HG02623 (cell line): ENCODE results near the gene TMEM40.
"Not testable (repeated sequence)": the region's sequence is repeated elsewhere in the genome, so short reads cannot be mapped to it uniquely, and the experiment has no call there.

Experiments used
- ATAC-seq: cut with Tn5 transposase; IDR thresholded peaks from one replicate; pipeline ENCODE4 v1.9.1; 2021; ENCODE audit warnings: moderate library complexity; ENCODE audit not compliant: unreplicated experiment

The TMEM40 gene

GRCh38 chr3:12759097-12759679 is at the start of gene TMEM40:
TMEM40 (minus strand) TSS chr3:12759259; CDS start chr3:12749832, 9,427 bp downstream.
- ATAC-seq: no peak

GRCh38 chr3:12808587-12808986 is 49.5 kb upstream of the TMEM40 start:
- ATAC-seq: no peak

GRCh38 chr3:12807601-12808359 is 48.7 kb upstream of the TMEM40 start:
- no peak for ATAC-seq

GRCh38 chr3:12807066-12807465 is 48.0 kb upstream of the TMEM40 start:
- ATAC-seq: no peak

GRCh38 chr3:12803371-12803770 is 44.3 kb upstream of the TMEM40 start:
- ATAC-seq: no peak

- ATAC-seq: no peak
Measured at GRCh38 chr3:12799525-12800440, 40.7 kb upstream of the TMEM40 start.

- no peak for ATAC-seq
Measured at GRCh38 chr3:12798559-12799179, 39.6 kb upstream of the TMEM40 start.

- ATAC-seq: no peak
Measured at GRCh38 chr3:12797892-12798558, 39.0 kb upstream of the TMEM40 start.

GRCh38 chr3:12797124-12797891 is 38.2 kb upstream of the TMEM40 start:
- ATAC-seq: no peak

GRCh38 chr3:12796171-12797123 is 37.4 kb upstream of the TMEM40 start, which contains the start of gene CAND2:
CAND2 (plus strand) TSS chr3:12796680; CDS start chr3:12796721, 41 bp downstream.
- no peak for ATAC-seq

- no peak for ATAC-seq
Measured at GRCh38 chr3:12793701-12794100, 34.6 kb upstream of the TMEM40 start.

- no peak for ATAC-seq
Measured at GRCh38 chr3:12791430-12791829, 32.4 kb upstream of the TMEM40 start.

GRCh38 chr3:12787967-12788690 is 29.1 kb upstream of the TMEM40 start:
- ATAC-seq: not testable (repeated sequence)

- ATAC-seq: not testable (repeated sequence)
Measured at GRCh38 chr3:12787346-12787745, 28.3 kb upstream of the TMEM40 start.

- no peak for ATAC-seq
Measured at GRCh38 chr3:12785096-12785495, 26.0 kb upstream of the TMEM40 start.

GRCh38 chr3:12782172-12782815 is 23.2 kb upstream of the TMEM40 start:
- ATAC-seq: no peak

- no peak for ATAC-seq
Measured at GRCh38 chr3:12780751-12781150, 21.7 kb upstream of the TMEM40 start.
